GM19463 (cell line): ENCODE results near the gene LEKR1.
A peak's percentile ranks its signal among the peaks of the same experiment; 100 is the strongest.
"Not testable (repeated sequence)": the region's sequence is repeated elsewhere in the genome, so short reads cannot be mapped to it uniquely, and the experiment has no call there.

ENCODE experiments used
- ATAC-seq: cut with Tn5 transposase; IDR thresholded peaks from one replicate; pipeline ENCODE4 v1.9.1; 2021; ENCODE audit warnings: mild to moderate bottlenecking, moderate library complexity; ENCODE audit not compliant: unreplicated experiment

Gene LEKR1

GRCh38 chr3:156826144-156826895 lies at the start of gene LEKR1:
LEKR1 (plus strand) TSS chr3:156826353; CDS start chr3:156829330, 2,977 bp downstream.
- ATAC-seq, result peak; percentile 93

GRCh38 chr3:156776871-156777270 lies 49.3 kb upstream of the LEKR1 start:
- ATAC-seq, result no peak

GRCh38 chr3:156781310-156782230 lies 44.6 kb upstream of the LEKR1 start:
- no peak for ATAC-seq

- no peak for ATAC-seq
Measured at GRCh38 chr3:156782319-156782718, 43.8 kb upstream of the LEKR1 start.

GRCh38 chr3:156782921-156783320 lies 43.2 kb upstream of the LEKR1 start:
- ATAC-seq, result no peak

GRCh38 chr3:156787001-156787400 lies 39.2 kb upstream of the LEKR1 start:
- no peak for ATAC-seq

GRCh38 chr3:156787926-156788663 lies 38.1 kb upstream of the LEKR1 start:
- ATAC-seq, result peak; percentile 82

- ATAC-seq, result no peak
Measured at GRCh38 chr3:156788846-156789245, 37.3 kb upstream of the LEKR1 start.

- no peak for ATAC-seq
Measured at GRCh38 chr3:156790156-156790555, 36.0 kb upstream of the LEKR1 start.

GRCh38 chr3:156792114-156792513 lies 34.0 kb upstream of the LEKR1 start:
- ATAC-seq, result no peak

GRCh38 chr3:156792536-156792935 lies 33.6 kb upstream of the LEKR1 start:
- ATAC-seq, result no peak

- ATAC-seq, result peak; percentile 35
Measured at GRCh38 chr3:156792945-156793344, 33.2 kb upstream of the LEKR1 start.

GRCh38 chr3:156793400-156793799 lies 32.8 kb upstream of the LEKR1 start:
- no peak for ATAC-seq

- ATAC-seq, result no peak
Measured at GRCh38 chr3:156793851-156794250, 32.3 kb upstream of the LEKR1 start.

GRCh38 chr3:156795890-156796481 lies 30.2 kb upstream of the LEKR1 start:
- ATAC-seq, result no peak

- ATAC-seq, result no peak
Measured at GRCh38 chr3:156797368-156797767, 28.8 kb upstream of the LEKR1 start.

GRCh38 chr3:156800287-156800686 lies 25.9 kb upstream of the LEKR1 start:
- not testable (repeated sequence) for ATAC-seq

GRCh38 chr3:156801746-156802145 lies 24.4 kb upstream of the LEKR1 start:
- ATAC-seq, result no peak

- ATAC-seq, result no peak
Measured at GRCh38 chr3:156802821-156803606, 23.1 kb upstream of the LEKR1 start.
